Neural progenitor cell (in vitro differentiated cells): Measurements from ENCODE around the gene COL11A2. TPM values are rescaled to one million over a fixed set of nuclear protein-coding genes. Genes with fewer than 3 reads are reported as not detected.
"Not testable (repeated sequence)": the region's sequence is repeated elsewhere in the genome, so short reads cannot be mapped to it uniquely, and the experiment has no call there.

Experiments
- DNase-seq: peaks from one replicate; pipeline ENCODE4 v3.0.0-alpha.2; 2016; ENCODE audit warnings: low spot score
- H2AFZ ChIP-seq: fragments of 200-600 bp; sonication (generic); replicated peaks from 2 replicates; pipeline ENCODE4 v1.6.1; 2016; ENCODE audit warnings: antibody characterized with exemption
- H3F3A ChIP-seq: fragments of 200-600 bp; sonication (generic); 2 replicates; pipeline ENCODE4 v1.6.1; 2016; ENCODE audit warnings: antibody characterized with exemption, low read depth
- H3K27ac ChIP-seq: fragments of 200-600 bp; sonication (generic); 2 replicates; pipeline ENCODE4 v1.5.1; 2016; ENCODE audit warnings: mild to moderate bottlenecking
- H3K27me3 ChIP-seq: fragments of 200-600 bp; sonication (generic); 2 replicates; pipeline ENCODE4 v1.6.1; 2016; ENCODE audit warnings: mild to moderate bottlenecking, moderate library complexity
- H3K36me3 ChIP-seq: fragments of 200-600 bp; sonication (generic); 2 replicates; pipeline ENCODE4 v1.5.1; 2016
- H3K4me1 ChIP-seq: fragments of 200-600 bp; sonication (generic); 2 replicates; pipeline ENCODE4 v1.6.1; 2016; ENCODE audit warnings: mixed run types
- H3K4me2 ChIP-seq: fragments of 200-600 bp; sonication (generic); 2 replicates; pipeline ENCODE4 v1.6.1; 2016
- H3K4me3 ChIP-seq: fragments of 200-600 bp; sonication (generic); 2 replicates; pipeline ENCODE4 v1.5.1; 2016
- H3K79me2 ChIP-seq: fragments of 200-600 bp; sonication (generic); 2 replicates; pipeline ENCODE4 v1.6.1; 2016; ENCODE audit warnings: low read depth
- H3K9ac ChIP-seq: fragments of 200-600 bp; sonication (generic); 2 replicates; pipeline ENCODE4 v1.6.1; 2016
- H3K9me3 ChIP-seq: fragments of 200-600 bp; sonication (generic); 2 replicates; pipeline ENCODE4 v1.5.1; 2016; ENCODE audit warnings: low read depth
- H4K20me1 ChIP-seq: fragments of 200-600 bp; sonication (generic); 2 replicates; pipeline ENCODE4 v1.6.1; 2016; ENCODE audit warnings: low read depth
- H3K27ac Mint-ChIP-seq: 3 replicates; pipeline ENCODE4 v1.8.0; 2021; ENCODE audit warnings: mixed read lengths
- H3K27me3 Mint-ChIP-seq: 2 replicates; pipeline ENCODE4 v1.8.0; 2022; ENCODE audit warnings: low read depth, mild to moderate bottlenecking, inconsistent platforms, moderate library complexity, mixed read lengths; ENCODE audit not compliant: insufficient read depth
- H3K36me3 Mint-ChIP-seq: 3 replicates; pipeline ENCODE4 v1.8.0; 2021; ENCODE audit warnings: mixed read lengths
- H3K4me1 Mint-ChIP-seq: 3 replicates; pipeline ENCODE4 v1.8.0; 2021; ENCODE audit warnings: mixed read lengths
- H3K4me3 Mint-ChIP-seq: 3 replicates; pipeline ENCODE4 v1.8.0; 2021; ENCODE audit warnings: mild to moderate bottlenecking, moderate library complexity, mixed read lengths
- H3K9me3 Mint-ChIP-seq: 3 replicates; pipeline ENCODE4 v1.8.0; 2020; ENCODE audit warnings: mixed read lengths
- CTCF ChIP-seq: fragments of 200-600 bp; sonication (generic); IDR thresholded peaks from 2 replicates; pipeline ENCODE4 v1.5.1; 2017; ENCODE audit warnings: antibody characterized with exemption, mild to moderate bottlenecking
- EZH2 ChIP-seq: fragments of 200-600 bp; sonication (generic); IDR thresholded peaks from 2 replicates; pipeline ENCODE4 v1.6.1; 2017; ENCODE audit warnings: antibody characterized with exemption, mild to moderate bottlenecking, moderate library complexity
- EZH2phosphoT487 ChIP-seq: fragments of 200-600 bp; sonication (generic); IDR thresholded peaks from 2 replicates; pipeline ENCODE4 v1.6.1; 2017; ENCODE audit warnings: antibody characterized with exemption
- total RNA-seq: library from RNA; depleted of rRNA; stranded (reverse); fragments of >200 nt; gene quantifications from 2 replicates; pipeline ENCODE4 v1.2.3, GENCODE V29; 2015; ENCODE audit warnings: low replicate concordance

COL11A2 gene
- total RNA-seq, 1 donor from 2014 or later: 0.49 TPM

- Histone ChIP-seq H3K4me3 (no peak overlapping the region), H3K36me3 (no peaks in the 10 kb centered on the region), H4K20me1 (no peaks in the 10 kb centered on the region), H2AFZ (no peak overlapping the region), H3K27ac (no peak overlapping the region), H3K4me2 (no peak overlapping the region), H3K27me3 (peaks cover 40% of the 10 kb centered on the region), H3K79me2 (no peaks in the 10 kb centered on the region), H3F3A (no peaks in the 10 kb centered on the region), H3K9me3 (no peaks in the 10 kb centered on the region), H3K4me1 (peaks cover 8% of the 10 kb centered on the region), H3K9ac (no peak overlapping the region)
- peaks cover 14% of the 10 kb centered on the region for H3K4me1 Mint-ChIP-seq
- H3K27ac Mint-ChIP-seq: no peak overlapping the region
- DNase-seq: no peak
- H3K36me3 Mint-ChIP-seq: no peaks in the 10 kb centered on the region
- peaks cover 14% of the 10 kb centered on the region for H3K27me3 Mint-ChIP-seq
- no peak for TF ChIP-seq EZH2phosphoT487
- TF ChIP-seq EZH2: no peak
- TF ChIP-seq CTCF: no peak
- H3K9me3 Mint-ChIP-seq: no peaks in the 10 kb centered on the region
- no peak overlapping the region for H3K4me3 Mint-ChIP-seq
Observed at GRCh38 chr6:33236852-33237251, 44.6 kb upstream of the COL11A2 start.

- H4K20me1 ChIP-seq: no peaks in the 10 kb centered on the region
- H3K4me3 ChIP-seq: no peak overlapping the region
- H3K36me3 Mint-ChIP-seq: no peaks in the 10 kb centered on the region
- H3K27me3 ChIP-seq: peaks cover 37% of the 10 kb centered on the region
- no peak overlapping the region for H3K27ac Mint-ChIP-seq
- no peaks in the 10 kb centered on the region for H3F3A ChIP-seq
- H3K4me3 Mint-ChIP-seq: no peak overlapping the region
- no peak overlapping the region for H3K9ac ChIP-seq
- no peaks in the 10 kb centered on the region for H3K9me3 Mint-ChIP-seq
- H3K4me1 ChIP-seq: peaks cover 8% of the 10 kb centered on the region
- DNase-seq: no peak
- no peaks in the 10 kb centered on the region for H3K9me3 ChIP-seq
- H3K79me2 ChIP-seq: no peaks in the 10 kb centered on the region
- peaks cover 14% of the 10 kb centered on the region for H3K4me1 Mint-ChIP-seq
- no peak overlapping the region for H3K27ac ChIP-seq
- no peak overlapping the region for H2AFZ ChIP-seq
- no peaks in the 10 kb centered on the region for H3K36me3 ChIP-seq
- no peak overlapping the region for H3K4me2 ChIP-seq
- H3K27me3 Mint-ChIP-seq: peaks cover 14% of the 10 kb centered on the region
- TF ChIP-seq CTCF: no peak
- TF ChIP-seq EZH2: no peak
- TF ChIP-seq EZH2phosphoT487: no peak
Observed at GRCh38 chr6:33236328-33236727, 44.1 kb upstream of the COL11A2 start.

- Histone ChIP-seq H3K79me2 (no peaks in the 10 kb centered on the region), H3K4me1 (peaks cover 8% of the 10 kb centered on the region), H3K36me3 (no peaks in the 10 kb centered on the region), H2AFZ (peak overlapping the region; percentile 73), H3K4me3 (no peak overlapping the region), H3K4me2 (peak overlapping the region; percentile 49), H3K9me3 (no peaks in the 10 kb centered on the region), H3K27ac (no peak overlapping the region), H4K20me1 (no peaks in the 10 kb centered on the region), H3K9ac (no peak overlapping the region), H3F3A (no peaks in the 10 kb centered on the region), H3K27me3 (peaks cover 44% of the 10 kb centered on the region)
- Mint-ChIP-seq H3K36me3 (no peaks in the 10 kb centered on the region), H3K4me3 (peak overlapping the region; percentile 38), H3K27ac (peak overlapping the region; percentile 43), H3K4me1 (peaks cover 14% of the 10 kb centered on the region), H3K9me3 (no peaks in the 10 kb centered on the region), H3K27me3 (peaks cover 13% of the 10 kb centered on the region)
- no peak for DNase-seq
- TF ChIP-seq CTCF (no peak), EZH2phosphoT487 (no peak), EZH2 (no peak)
Observed at GRCh38 chr6:33235221-33235634, 43.0 kb upstream of the COL11A2 start.

- not testable (repeated sequence) for H3K4me1 ChIP-seq, H3K9me3 Mint-ChIP-seq, H3K36me3 ChIP-seq, H3K27ac Mint-ChIP-seq, H3K9me3 ChIP-seq, H3F3A ChIP-seq, DNase-seq, H3K4me3 Mint-ChIP-seq, H3K4me3 ChIP-seq, H2AFZ ChIP-seq, H3K9ac ChIP-seq, H3K4me2 ChIP-seq, H3K79me2 ChIP-seq, H3K4me1 Mint-ChIP-seq, H4K20me1 ChIP-seq, H3K27ac ChIP-seq, H3K36me3 Mint-ChIP-seq, H3K27me3 Mint-ChIP-seq
- peaks cover 50% of the 10 kb centered on the region for H3K27me3 ChIP-seq
Observed at GRCh38 chr6:33226503-33227120, 34.3 kb upstream of the COL11A2 start.
